ENCODE measurements around the gene COL27A1. TPM values are rescaled to one million over a fixed set of nuclear protein-coding genes. Genes with fewer than 3 reads are reported as not detected.

The COL27A1 gene
- total and polyA plus RNA-seq, 2 experiments from 2014 or later: 10.5 to 18.0 TPM

GRCh38 chr9:114150608-114151007 is 4.7 kb upstream of the COL27A1 start (continued):
- TF ChIP-seq ZNF462 (CRISPR knock-in tag; IDR thresholded peaks at IDR 0.05) (no peak), JUNB (IDR thresholded peaks at IDR 0.05; ENCODE audit: unreplicated experiment) (no peak), ZNF331 (CRISPR knock-in tag; IDR thresholded peaks at IDR 0.05; ENCODE audit: low read depth) (no peak), ZNF114 (CRISPR knock-in tag; IDR thresholded peaks at IDR 0.05) (no peak), ETS1 (IDR thresholded peaks at IDR 0.05) (no peak), CREB1 (CRISPR knock-in tag; IDR thresholded peaks at IDR 0.05; ENCODE audit: low read depth) (no peak), CTCF (conservative IDR thresholded peaks at IDR 0.05; ENCODE audit: low read depth in 2 of 2) (no peak), EZH2 (IDR thresholded peaks at IDR 0.05; ENCODE audit: low read depth, unreplicated experiment) (no peak)

Data from GM23338 (cell line).